Activated CD4-positive, alpha-beta T cell treated with anti-CD3 and anti-CD28 coated beads, Interleukin-2, amount 10 ng/mL, durations not matched to agents 7 days and 5 days (primary cell): ENCODE results near the gene GLB1L. TPM values are rescaled to one million over a fixed set of nuclear protein-coding genes. Genes with fewer than 3 reads are reported as not detected.

Experiments used
- CTCF ChIA-PET: fragments of 350-600 bp; sonication (Branson Sonifier 250); formaldehyde crosslinking; loops from one replicate; lab custom pipeline; 2021; ENCODE audit warnings: antibody characterized with exemption; lab: Charles Lee
- POLR2A ChIA-PET: fragments of 350-600 bp; sonication (Branson Sonifier 250); formaldehyde crosslinking; loops from one replicate; lab custom pipeline; 2021; ENCODE audit warnings: antibody characterized with exemption; lab: Charles Lee
- DNase-seq: peaks from one replicate; pipeline ENCODE4 v3.0.0-alpha.2; 2020
- H3K27ac Mint-ChIP-seq: one replicate; pipeline ENCODE4 v1.8.0; 2021; ENCODE audit warnings: mild to moderate bottlenecking, moderate library complexity, mixed read lengths
- H3K27me3 Mint-ChIP-seq: one replicate; pipeline ENCODE4 v1.8.0; 2021; ENCODE audit warnings: mixed read lengths
- H3K36me3 Mint-ChIP-seq: one replicate; pipeline ENCODE4 v1.8.0; 2021; ENCODE audit warnings: low read depth, mixed read lengths
- H3K4me1 Mint-ChIP-seq: one replicate; pipeline ENCODE4 v1.8.0; 2021; ENCODE audit warnings: mixed read lengths
- H3K4me3 Mint-ChIP-seq: one replicate; pipeline ENCODE4 v1.8.0; 2021; ENCODE audit warnings: mild to moderate bottlenecking, moderate library complexity, mixed read lengths
- H3K9me3 Mint-ChIP-seq: one replicate; pipeline ENCODE4 v1.8.0; 2021; ENCODE audit warnings: mixed read lengths
- total RNA-seq, 2 experiments: library from RNA; stranded (reverse); gene quantifications; one replicate each; pipeline ENCODE4 v1.2.3, GENCODE V29; 2021

GLB1L gene
- total RNA-seq, 2 experiments from 2014 or later, result 3.3 to 3.4 TPM

- Mint-ChIP-seq H3K4me1 (peaks cover 41% of the 10 kb centered on the region), H3K36me3 (peaks cover 18% of the 10 kb centered on the region), H3K27ac (peak overlapping the region; percentile 99), H3K4me3 (peak overlapping the region; percentile 96), H3K9me3 (no peaks in the 10 kb centered on the region), H3K27me3 (no peaks in the 10 kb centered on the region)
- POLR2A ChIA-PET, result interaction anchor here (0.9 to 1.6 kb wide), 2 partner anchors 24 to 31 kb away, joined by 6 read pairs; no protein-coding TSS in a partner anchor
- no peak for DNase-seq
- CTCF ChIA-PET, result interaction anchor here (0.5 to 15.6 kb wide), 11 partner anchors 8 to 110 kb away, joined by 3 to 194 read pairs (median 8); partner anchors contain the start of genes CNPPD1, TUBA4A and TUBA4B
Observed at GRCh38 chr2:219278655-219279150, 33.5 kb upstream of the GLB1L start.

- POLR2A ChIA-PET, result interaction anchor here (1.6 kb wide), 1 partner anchor 23 kb away, joined by 6 read pairs; no protein-coding TSS in a partner anchor
- no peaks in the 10 kb centered on the region for H3K27me3 Mint-ChIP-seq
- peak overlapping the region; percentile 58 for H3K4me3 Mint-ChIP-seq
- no peaks in the 10 kb centered on the region for H3K9me3 Mint-ChIP-seq
- DNase-seq, result peak; percentile 76
- H3K36me3 Mint-ChIP-seq, result peaks cover 15% of the 10 kb centered on the region
- CTCF ChIA-PET, result interaction anchor here (0.5 to 15.6 kb wide), 13 partner anchors 7 to 111 kb away, joined by 3 to 194 read pairs (median 7); partner anchors contain the start of genes CNPPD1, TUBA4A and TUBA4B
- H3K4me1 Mint-ChIP-seq, result peaks cover 39% of the 10 kb centered on the region
- peak overlapping the region; percentile 99 for H3K27ac Mint-ChIP-seq
Observed at GRCh38 chr2:219277703-219278654, 32.7 kb upstream of the GLB1L start.

- POLR2A ChIA-PET, result no interaction called here
Observed at GRCh38 chr2:219274361-219274921, 29.2 kb upstream of the GLB1L start.

GRCh38 chr2:219273937-219274336, 28.7 kb upstream of the GLB1L start:
- Mint-ChIP-seq H3K36me3 (no peaks in the 10 kb centered on the region), H3K4me1 (peaks cover 19% of the 10 kb centered on the region), H3K27me3 (no peaks in the 10 kb centered on the region), H3K9me3 (no peaks in the 10 kb centered on the region), H3K4me3 (no peak overlapping the region), H3K27ac (no peak overlapping the region)
- ChIA-PET POLR2A (no interaction called here), CTCF (interaction anchor here (1.2 to 15.6 kb wide), 2 partner anchors 12 to 22 kb away, joined by 8 to 194 read pairs; no protein-coding TSS in a partner anchor)
- no peak for DNase-seq

More at GRCh38 chr2:219274361-219274921, 29.2 kb upstream of the GLB1L start:
- CTCF ChIA-PET, result interaction anchor here (1.2 to 15.6 kb wide), 2 partner anchors 13 to 21 kb away, joined by 8 to 194 read pairs; no protein-coding TSS in a partner anchor
- no peak overlapping the region for H3K4me3 Mint-ChIP-seq
- peaks cover 20% of the 10 kb centered on the region for H3K4me1 Mint-ChIP-seq
- no peak for DNase-seq
- H3K27ac Mint-ChIP-seq, result no peak overlapping the region
- no peaks in the 10 kb centered on the region for H3K9me3 Mint-ChIP-seq
- no peaks in the 10 kb centered on the region for H3K27me3 Mint-ChIP-seq
- no peaks in the 10 kb centered on the region for H3K36me3 Mint-ChIP-seq

DNA sequence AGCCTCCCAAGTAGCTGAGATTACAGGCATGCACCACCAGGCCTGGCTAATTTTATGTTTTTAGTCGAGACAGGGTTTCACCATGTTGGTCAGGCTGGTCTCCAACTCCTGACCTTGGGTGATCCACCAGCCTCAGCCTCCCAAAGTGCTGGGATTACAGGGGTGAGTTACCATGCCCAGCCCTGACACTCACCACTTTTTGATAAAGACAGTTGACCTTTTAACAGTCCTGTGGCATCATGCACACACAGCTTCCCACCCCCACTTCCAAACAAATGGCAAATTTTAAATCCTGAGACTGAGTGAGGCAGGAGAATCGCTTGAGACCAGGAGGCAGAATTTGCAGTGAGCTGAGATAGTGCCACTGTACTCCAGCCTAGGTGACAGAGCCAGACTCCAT, 27.8 kb upstream of the GLB1L start:
- no peaks in the 10 kb centered on the region for H3K9me3 Mint-ChIP-seq
- H3K27me3 Mint-ChIP-seq, result no peaks in the 10 kb centered on the region
- no peaks in the 10 kb centered on the region for H3K36me3 Mint-ChIP-seq
- H3K27ac Mint-ChIP-seq, result no peak overlapping the region
- no peak overlapping the region for H3K4me3 Mint-ChIP-seq
- no peak for DNase-seq
- ChIA-PET CTCF (interaction anchor here (15.6 kb wide), 1 partner anchor 22 kb away, joined by 194 read pairs; no protein-coding TSS in a partner anchor), POLR2A (no interaction called here)
- peaks cover 9% of the 10 kb centered on the region for H3K4me1 Mint-ChIP-seq

DNA sequence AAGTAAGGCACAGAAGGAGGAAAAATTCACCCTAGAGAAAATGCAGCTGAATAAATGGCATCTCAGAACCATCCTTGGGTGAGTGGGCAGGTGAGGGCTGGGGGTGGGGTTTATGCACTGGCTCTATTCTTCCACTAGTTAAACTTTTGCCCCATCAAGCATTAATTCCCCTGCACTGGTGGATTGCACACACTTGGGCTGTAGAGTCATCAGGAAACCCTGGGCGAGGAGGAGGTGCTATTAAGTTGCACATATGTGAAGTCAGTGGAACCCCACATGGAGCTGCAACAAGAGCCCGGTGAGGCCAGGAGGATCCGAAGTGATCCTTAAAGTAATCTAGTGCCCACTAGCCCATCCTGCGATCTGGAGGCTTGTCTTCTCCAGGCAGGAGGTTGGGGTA, 27.1 kb upstream of the GLB1L start:
- ChIA-PET POLR2A (no interaction called here), CTCF (interaction anchor here (15.6 kb wide), 1 partner anchor 23 kb away, joined by 194 read pairs; no protein-coding TSS in a partner anchor)
- Mint-ChIP-seq H3K27me3 (no peaks in the 10 kb centered on the region), H3K27ac (no peak overlapping the region), H3K9me3 (no peaks in the 10 kb centered on the region), H3K4me3 (no peak overlapping the region), H3K36me3 (no peaks in the 10 kb centered on the region), H3K4me1 (peaks cover 3% of the 10 kb centered on the region)
- DNase-seq, result no peak

GRCh38 chr2:219271021-219271420, 25.8 kb upstream of the GLB1L start:
- no peak for DNase-seq
- Mint-ChIP-seq H3K36me3 (no peaks in the 10 kb centered on the region), H3K4me3 (no peak overlapping the region), H3K9me3 (no peaks in the 10 kb centered on the region), H3K4me1 (no peaks in the 10 kb centered on the region), H3K27me3 (no peaks in the 10 kb centered on the region), H3K27ac (no peak overlapping the region)
- POLR2A ChIA-PET, result no interaction called here
- CTCF ChIA-PET, result interaction anchor here (0.8 to 1.5 kb wide), 3 partner anchors 8 to 23 kb away, joined by 3 to 9 read pairs (median 5); partner anchors contain the start of gene DNAJB2

- no peaks in the 10 kb centered on the region for H3K36me3 Mint-ChIP-seq
- no peak for DNase-seq
- ChIA-PET CTCF (interaction anchor here (0.7 to 1.5 kb wide), 3 partner anchors 9 to 99 kb away, joined by 3 to 9 read pairs (median 6); partner anchors contain the start of gene DNAJB2), POLR2A (interaction anchor here (0.6 kb wide), 1 partner anchor 224 kb away, joined by 3 read pairs; no protein-coding TSS in a partner anchor)
- no peak overlapping the region for H3K4me3 Mint-ChIP-seq
- H3K9me3 Mint-ChIP-seq, result no peaks in the 10 kb centered on the region
- no peaks in the 10 kb centered on the region for H3K27me3 Mint-ChIP-seq
- no peaks in the 10 kb centered on the region for H3K4me1 Mint-ChIP-seq
- H3K27ac Mint-ChIP-seq, result no peak overlapping the region
Observed at GRCh38 chr2:219270055-219270372, 24.8 kb upstream of the GLB1L start.

- Mint-ChIP-seq H3K4me3 (no peak overlapping the region), H3K36me3 (no peaks in the 10 kb centered on the region), H3K27me3 (no peaks in the 10 kb centered on the region), H3K9me3 (no peaks in the 10 kb centered on the region), H3K4me1 (no peaks in the 10 kb centered on the region), H3K27ac (no peak overlapping the region)
- CTCF ChIA-PET, result interaction anchor here (0.7 to 1.5 kb wide), 3 partner anchors 9 to 99 kb away, joined by 3 to 9 read pairs (median 6); partner anchors contain the start of gene DNAJB2
- DNase-seq, result no peak
- POLR2A ChIA-PET, result interaction anchor here (0.6 kb wide), 1 partner anchor 224 kb away, joined by 3 read pairs; no protein-coding TSS in a partner anchor
Observed at GRCh38 chr2:219269362-219270054, 24.3 kb upstream of the GLB1L start.

GRCh38 chr2:219268294-219268693, 23.1 kb upstream of the GLB1L start:
- Mint-ChIP-seq H3K9me3 (no peaks in the 10 kb centered on the region), H3K27me3 (no peaks in the 10 kb centered on the region), H3K27ac (no peak overlapping the region), H3K36me3 (no peaks in the 10 kb centered on the region), H3K4me3 (no peak overlapping the region), H3K4me1 (no peaks in the 10 kb centered on the region)
- DNase-seq, result no peak
- ChIA-PET POLR2A (no interaction called here), CTCF (interaction anchor here (3.1 kb wide), 1 partner anchor 26 kb away, joined by 11 read pairs; no protein-coding TSS in a partner anchor)

DNA sequence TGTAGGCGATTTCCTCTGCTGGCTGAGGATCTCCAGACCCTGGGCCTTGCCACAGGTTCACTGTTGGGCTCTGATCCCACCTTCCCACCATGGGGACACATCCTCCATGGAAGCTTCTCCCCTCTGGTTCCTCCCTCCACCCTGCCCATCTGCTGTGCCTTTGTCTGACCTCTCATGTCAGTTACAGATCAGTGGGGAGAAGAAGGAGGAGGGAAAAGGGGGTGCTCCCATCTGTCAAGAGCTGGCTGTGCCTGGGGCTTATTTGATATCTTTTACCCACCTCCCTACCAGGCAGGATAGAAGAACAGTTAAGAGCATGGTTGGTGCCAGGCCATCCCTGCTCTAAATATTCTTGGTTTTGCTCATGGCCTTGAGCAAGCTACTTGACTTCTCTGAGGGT, 21.6 kb upstream of the GLB1L start:
- ChIA-PET POLR2A (no interaction called here), CTCF (interaction anchor here (0.6 to 3.1 kb wide), 4 partner anchors 10 to 145 kb away, joined by 5 to 11 read pairs (median 8); no protein-coding TSS in a partner anchor)
- H3K27me3 Mint-ChIP-seq, result no peaks in the 10 kb centered on the region
- H3K27ac Mint-ChIP-seq, result no peak overlapping the region
- H3K9me3 Mint-ChIP-seq, result no peaks in the 10 kb centered on the region
- H3K36me3 Mint-ChIP-seq, result no peaks in the 10 kb centered on the region
- H3K4me1 Mint-ChIP-seq, result no peaks in the 10 kb centered on the region
- DNase-seq, result no peak
- H3K4me3 Mint-ChIP-seq, result no peak overlapping the region
